Measurements from ENCODE around the gene CTIF. TPM values are rescaled to one million over a fixed set of nuclear protein-coding genes. Genes with fewer than 3 reads are reported as not detected.

CTIF gene
- polyA plus RNA-seq, 2 donors, result 11.8 to 22.7 TPM

GRCh38 chr18:48815179-48815515 lies 276.3 kb downstream of the CTIF start:
- Histone ChIP-seq H3K36me3 (ENCODE audit: control insufficient read depth in 2 of 2, insufficient read depth in 2 of 2, low read length in 1 of 2) (peaks cover 0 to 7% of the 10 kb centered on the region in 2 donors), H3K4me3 (ENCODE audit: low read depth in 1 of 2, low read length in 2 of 2) (no peak overlapping the region), H3K27me3 (ENCODE audit: control insufficient read depth in 1 of 2, insufficient read depth in 2 of 2, low read length in 2 of 2) (no peaks in the 10 kb centered on the region), H3K9me3 (ENCODE audit: control insufficient read depth in 2 of 2, insufficient read depth in 1 of 2, low read depth in 1 of 2, low read length in 1 of 2) (no peaks in the 10 kb centered on the region), H3K4me1 (ENCODE audit: control insufficient read depth in 2 of 2, insufficient read depth in 2 of 2, low read length in 1 of 2) (peaks cover 2 to 10% of the 10 kb centered on the region in 2 donors), H3K27ac (ENCODE audit: low read depth in 2 of 2, low read length in 1 of 2) (no peak overlapping the region)
- WGBS, 2 donors, result 81 to 92% methylated on average over 1 of the region's 1 CpG

- no peaks in the 10 kb centered on the region for H3K9me3 ChIP-seq (ENCODE audit: control insufficient read depth in 2 of 2, insufficient read depth in 1 of 2, low read depth in 1 of 2, low read length in 1 of 2)
- H3K27ac ChIP-seq (ENCODE audit: low read depth in 2 of 2, low read length in 1 of 2), result no peak overlapping the region
- no peaks in the 10 kb centered on the region for H3K27me3 ChIP-seq (ENCODE audit: control insufficient read depth in 1 of 2, insufficient read depth in 2 of 2, low read length in 2 of 2)
- WGBS, 2 donors, result 76 to 86% methylated on average over 5 of the region's 5 CpGs
- peaks cover 2 to 10% of the 10 kb centered on the region in 2 donors for H3K4me1 ChIP-seq (ENCODE audit: control insufficient read depth in 2 of 2, insufficient read depth in 2 of 2, low read length in 1 of 2)
- H3K36me3 ChIP-seq (ENCODE audit: control insufficient read depth in 2 of 2, insufficient read depth in 2 of 2, low read length in 1 of 2), result peaks cover 0 to 7% of the 10 kb centered on the region in 2 donors
- no peak overlapping the region for H3K4me3 ChIP-seq (ENCODE audit: low read depth in 1 of 2, low read length in 2 of 2)
Measured at GRCh38 chr18:48815581-48816324, 276.9 kb downstream of the CTIF start.

GRCh38 chr18:48816554-48816953 lies 277.7 kb downstream of the CTIF start:
- Histone ChIP-seq H3K27ac (ENCODE audit: low read depth in 2 of 2, low read length in 1 of 2) (no peak overlapping the region), H3K4me3 (ENCODE audit: low read depth in 1 of 2, low read length in 2 of 2) (no peak overlapping the region), H3K36me3 (ENCODE audit: control insufficient read depth in 2 of 2, insufficient read depth in 2 of 2, low read length in 1 of 2) (peaks cover 0 to 7% of the 10 kb centered on the region in 2 donors), H3K27me3 (ENCODE audit: control insufficient read depth in 1 of 2, insufficient read depth in 2 of 2, low read length in 2 of 2) (no peaks in the 10 kb centered on the region), H3K4me1 (ENCODE audit: control insufficient read depth in 2 of 2, insufficient read depth in 2 of 2, low read length in 1 of 2) (peaks cover 2 to 10% of the 10 kb centered on the region in 2 donors), H3K9me3 (ENCODE audit: control insufficient read depth in 2 of 2, insufficient read depth in 1 of 2, low read depth in 1 of 2, low read length in 1 of 2) (no peaks in the 10 kb centered on the region)
- 80 to 81% methylated on average over 7 of the region's 7 CpGs for WGBS, 2 donors

- Histone ChIP-seq H3K27ac (ENCODE audit: low read depth in 2 of 2, low read length in 1 of 2) (no peak overlapping the region), H3K4me3 (ENCODE audit: low read depth in 1 of 2, low read length in 2 of 2) (no peak overlapping the region), H3K27me3 (ENCODE audit: control insufficient read depth in 1 of 2, insufficient read depth in 2 of 2, low read length in 2 of 2) (no peaks in the 10 kb centered on the region), H3K9me3 (ENCODE audit: control insufficient read depth in 2 of 2, insufficient read depth in 1 of 2, low read depth in 1 of 2, low read length in 1 of 2) (no peaks in the 10 kb centered on the region), H3K4me1 (ENCODE audit: control insufficient read depth in 2 of 2, insufficient read depth in 2 of 2, low read length in 1 of 2) (peaks cover 2 to 10% of the 10 kb centered on the region in 2 donors), H3K36me3 (ENCODE audit: control insufficient read depth in 2 of 2, insufficient read depth in 2 of 2, low read length in 1 of 2) (peaks cover 0 to 7% of the 10 kb centered on the region in 2 donors)
- WGBS, 2 donors, result 91 to 97% methylated on average over 17 of the region's 17 CpGs
Measured at GRCh38 chr18:48817021-48817461, 278.2 kb downstream of the CTIF start.

- Histone ChIP-seq H3K4me1 (ENCODE audit: control insufficient read depth in 2 of 2, insufficient read depth in 2 of 2, low read length in 1 of 2) (peaks cover 2 to 10% of the 10 kb centered on the region in 2 donors), H3K36me3 (ENCODE audit: control insufficient read depth in 2 of 2, insufficient read depth in 2 of 2, low read length in 1 of 2) (peaks cover 0 to 7% of the 10 kb centered on the region in 2 donors), H3K4me3 (ENCODE audit: low read depth in 1 of 2, low read length in 2 of 2) (no peak overlapping the region), H3K27ac (ENCODE audit: low read depth in 2 of 2, low read length in 1 of 2) (no peak overlapping the region), H3K27me3 (ENCODE audit: control insufficient read depth in 1 of 2, insufficient read depth in 2 of 2, low read length in 2 of 2) (no peaks in the 10 kb centered on the region), H3K9me3 (ENCODE audit: control insufficient read depth in 2 of 2, insufficient read depth in 1 of 2, low read depth in 1 of 2, low read length in 1 of 2) (no peaks in the 10 kb centered on the region)
- 87 to 88% methylated on average over 18 of the region's 18 CpGs for WGBS, 2 donors
Measured at GRCh38 chr18:48818329-48819254, 279.8 kb downstream of the CTIF start.

GRCh38 chr18:48819276-48819675 lies 280.4 kb downstream of the CTIF start:
- Histone ChIP-seq H3K27ac (ENCODE audit: low read depth in 2 of 2, low read length in 1 of 2) (no peak overlapping the region), H3K4me1 (ENCODE audit: control insufficient read depth in 2 of 2, insufficient read depth in 2 of 2, low read length in 1 of 2) (peaks cover 0 to 3% of the 10 kb centered on the region in 2 donors), H3K27me3 (ENCODE audit: control insufficient read depth in 1 of 2, insufficient read depth in 2 of 2, low read length in 2 of 2) (no peaks in the 10 kb centered on the region), H3K9me3 (ENCODE audit: control insufficient read depth in 2 of 2, insufficient read depth in 1 of 2, low read depth in 1 of 2, low read length in 1 of 2) (no peaks in the 10 kb centered on the region), H3K4me3 (ENCODE audit: low read depth in 1 of 2, low read length in 2 of 2) (no peak overlapping the region), H3K36me3 (ENCODE audit: control insufficient read depth in 2 of 2, insufficient read depth in 2 of 2, low read length in 1 of 2) (peaks cover 0 to 7% of the 10 kb centered on the region in 2 donors)
- 61 to 70% methylated on average over 15 of the region's 15 CpGs for WGBS, 2 donors

GRCh38 chr18:48819781-48820482 lies 281.1 kb downstream of the CTIF start:
- no peaks in the 10 kb centered on the region for H3K27me3 ChIP-seq (ENCODE audit: control insufficient read depth in 1 of 2, insufficient read depth in 2 of 2, low read length in 2 of 2)
- no peaks in the 10 kb centered on the region for H3K9me3 ChIP-seq (ENCODE audit: control insufficient read depth in 2 of 2, insufficient read depth in 1 of 2, low read depth in 1 of 2, low read length in 1 of 2)
- no peaks in the 10 kb centered on the region for H3K4me1 ChIP-seq (ENCODE audit: control insufficient read depth in 2 of 2, insufficient read depth in 2 of 2, low read length in 1 of 2)
- peaks cover 0 to 7% of the 10 kb centered on the region in 2 donors for H3K36me3 ChIP-seq (ENCODE audit: control insufficient read depth in 2 of 2, insufficient read depth in 2 of 2, low read length in 1 of 2)
- 87 to 90% methylated on average over 11 of the region's 11 CpGs for WGBS, 2 donors
- no peak overlapping the region for H3K4me3 ChIP-seq (ENCODE audit: low read depth in 1 of 2, low read length in 2 of 2)
- H3K27ac ChIP-seq (ENCODE audit: low read depth in 2 of 2, low read length in 1 of 2), result no peak overlapping the region

- Histone ChIP-seq H3K4me3 (ENCODE audit: low read depth in 1 of 2, low read length in 2 of 2) (no peak overlapping the region), H3K36me3 (ENCODE audit: control insufficient read depth in 2 of 2, insufficient read depth in 2 of 2, low read length in 1 of 2) (peaks cover 0 to 7% of the 10 kb centered on the region in 2 donors), H3K9me3 (ENCODE audit: control insufficient read depth in 2 of 2, insufficient read depth in 1 of 2, low read depth in 1 of 2, low read length in 1 of 2) (no peaks in the 10 kb centered on the region), H3K27me3 (ENCODE audit: control insufficient read depth in 1 of 2, insufficient read depth in 2 of 2, low read length in 2 of 2) (no peaks in the 10 kb centered on the region), H3K27ac (ENCODE audit: low read depth in 2 of 2, low read length in 1 of 2) (no peak overlapping the region), H3K4me1 (ENCODE audit: control insufficient read depth in 2 of 2, insufficient read depth in 2 of 2, low read length in 1 of 2) (peaks cover 0 to 2% of the 10 kb centered on the region in 2 donors)
- 90 to 92% methylated on average over 11 of the region's 11 CpGs for WGBS, 2 donors
Measured at GRCh38 chr18:48820483-48821250, 281.8 kb downstream of the CTIF start.

GRCh38 chr18:48821251-48821590 lies 282.4 kb downstream of the CTIF start:
- H3K4me3 ChIP-seq (ENCODE audit: low read depth in 1 of 2, low read length in 2 of 2), result no peak overlapping the region
- 91 to 96% methylated on average over 5 of the region's 5 CpGs for WGBS, 2 donors
- no peak overlapping the region for H3K27ac ChIP-seq (ENCODE audit: low read depth in 2 of 2, low read length in 1 of 2)
- H3K27me3 ChIP-seq (ENCODE audit: control insufficient read depth in 1 of 2, insufficient read depth in 2 of 2, low read length in 2 of 2), result no peaks in the 10 kb centered on the region
- peaks cover 0 to 2% of the 10 kb centered on the region in 2 donors for H3K4me1 ChIP-seq (ENCODE audit: control insufficient read depth in 2 of 2, insufficient read depth in 2 of 2, low read length in 1 of 2)
- peaks cover 0 to 7% of the 10 kb centered on the region in 2 donors for H3K36me3 ChIP-seq (ENCODE audit: control insufficient read depth in 2 of 2, insufficient read depth in 2 of 2, low read length in 1 of 2)
- no peaks in the 10 kb centered on the region for H3K9me3 ChIP-seq (ENCODE audit: control insufficient read depth in 2 of 2, insufficient read depth in 1 of 2, low read depth in 1 of 2, low read length in 1 of 2)
